Measurements from ENCODE around the gene DNAAF1. TPM values are rescaled to one million over a fixed set of nuclear protein-coding genes. Genes with fewer than 3 reads are reported as not detected.

DNAAF1 gene
- total and polyA plus RNA-seq, 2 of the 8 experiments (the other 6 are each of a cell fraction or from before 2014, with no cell fraction given) = 0.09 to 0.15 TPM

GRCh38 chr16:84205976-84206691 is 61.0 kb downstream of the DNAAF1 start:
- Histone ChIP-seq H3K36me3 (ENCODE audit: control insufficient read depth in 2 of 4, insufficient read depth in 4 of 4, low read length in 3 of 4) (no peaks in the 10 kb centered on the region), H3K27me3 (replicated peaks in 1 of 4; ENCODE audit: control insufficient read depth in 3 of 4, extremely low read depth in 1 of 4, insufficient read depth in 3 of 4, low read length in 3 of 4) (no peaks in the 10 kb centered on the region), H2AFZ (ENCODE audit: low read length) (no peak overlapping the region), H2BK20ac (ENCODE audit: low read length) (no peak overlapping the region), H3K4me3 (ENCODE audit: extremely low read depth in 1 of 4, insufficient read depth in 2 of 4, low read depth in 3 of 4, low read length in 4 of 4) (no peak overlapping the region), H4K20me1 (replicated peaks in 1 of 2; ENCODE audit: control insufficient read depth in 1 of 2, insufficient read depth in 2 of 2, low read length in 2 of 2) (no peaks in the 10 kb centered on the region), H3K14ac (ENCODE audit: insufficient read length) (no peak overlapping the region), H4K91ac (replicated peaks; ENCODE audit: insufficient read length, low read length) (no peak overlapping the region), H3K23ac (ENCODE audit: insufficient read length) (no peak overlapping the region), H3K4me1 (replicated peaks in 1 of 4; ENCODE audit: control insufficient read depth in 3 of 4, insufficient read depth in 4 of 4, low read length in 3 of 4) (peaks cover 0 to 3% (median 0%) of the 10 kb centered on the region in 4 experiments; a peak in 1 of 7 replicates), H3K27ac (ENCODE audit: low read depth, low read length) (no peak overlapping the region), H2BK12ac (ENCODE audit: low read depth, low read length) (no peak overlapping the region), H2BK5ac (ENCODE audit: low read depth, low read length) (no peak overlapping the region), H3K56ac (replicated peaks; ENCODE audit: insufficient read length, low read depth, low read length) (no peak overlapping the region), H2AK5ac (ENCODE audit: low read depth, low read length) (no peak overlapping the region), H2BK120ac (replicated peaks; ENCODE audit: low read depth, low read length) (no peak overlapping the region), H3K79me1 (ENCODE audit: low read depth, low read length) (no peaks in the 10 kb centered on the region), H3K18ac (ENCODE audit: extremely low read depth, low read length) (no peak overlapping the region), H2BK15ac (ENCODE audit: low read length) (no peak overlapping the region), H3K9me3 (ENCODE audit: insufficient read depth in 2 of 2, low read depth in 1 of 2, low read length in 1 of 2) (no peaks in the 10 kb centered on the region), H3K9ac (replicated peaks in 1 of 4; ENCODE audit: extremely low read depth in 1 of 4, low read depth in 3 of 4, low read length in 3 of 4) (no peak overlapping the region), H4K5ac (ENCODE audit: insufficient read length, low read depth, low read length) (no peak overlapping the region), H3K4me2 (ENCODE audit: insufficient read depth in 1 of 2, low read depth in 2 of 2, low read length in 2 of 2) (no peak overlapping the region), H3K23me2 (ENCODE audit: low read depth, low read length) (no peaks in the 10 kb centered on the region), H3K79me2 (ENCODE audit: control insufficient read depth in 1 of 2, insufficient read depth in 2 of 2, low read length in 2 of 2) (no peaks in the 10 kb centered on the region), H4K8ac (ENCODE audit: extremely low read depth, insufficient read depth, low read length) (no peak overlapping the region), H3K4ac (replicated peaks; ENCODE audit: insufficient read length, low read depth, low read length) (no peak overlapping the region)
- WGBS, 2 experiments (ENCODE audit: extremely low coverage in 1 of 2, insufficient coverage in 1 of 2, insufficient read length in 1 of 2, insufficient replicate concordance in 2 of 2, low coverage in 1 of 2, low lambda C conversion rate in 2 of 2, missing lambda C conversion rate in 1 of 2) = 92% methylated on average over 18 of the region's 18 CpGs; no CpG with 5 or more reads in 1 of the 2 experiments
- ChIA-PET CTCF (ENCODE audit: partially characterized antibody) (interaction anchor here (0.7 to 1.4 kb wide), 3 partner anchors 11 to 278 kb away, joined by 3 to 4 read pairs (median 3); no protein-coding TSS in a partner anchor), POLR2A (ENCODE audit: partially characterized antibody) (no interaction called here)
- TF ChIP-seq GTF2F1 (IDR thresholded peaks at IDR 0.05; ENCODE audit: borderline replicate concordance, low read depth, low read length) = no peak
- no peak for DNase-seq (ENCODE audit: low read depth in 1 of 2, low spot score in 2 of 2)
- no peak for FAIRE-seq

All from H1 (cell line).